WI38 (cell line): Measurements from ENCODE around the gene CLSTN1.
"Not testable (repeated sequence)": the region's sequence is repeated elsewhere in the genome, so short reads cannot be mapped to it uniquely, and the experiment has no call there.

ENCODE experiments used
- H3K4me3 ChIP-seq: 2 replicates; pipeline ENCODE4 v1.5.1; 2011; ENCODE audit warnings: low read depth, mild to moderate bottlenecking, control low read depth, low read length
- TF ChIP-seq, protein P1 (sequence below): IDR thresholded peaks from 2 replicates; pipeline ENCODE4 v1.5.1; 2012; ENCODE audit warnings: low read depth, mild to moderate bottlenecking, control low read depth, low read length

The CLSTN1 gene

DNA sequence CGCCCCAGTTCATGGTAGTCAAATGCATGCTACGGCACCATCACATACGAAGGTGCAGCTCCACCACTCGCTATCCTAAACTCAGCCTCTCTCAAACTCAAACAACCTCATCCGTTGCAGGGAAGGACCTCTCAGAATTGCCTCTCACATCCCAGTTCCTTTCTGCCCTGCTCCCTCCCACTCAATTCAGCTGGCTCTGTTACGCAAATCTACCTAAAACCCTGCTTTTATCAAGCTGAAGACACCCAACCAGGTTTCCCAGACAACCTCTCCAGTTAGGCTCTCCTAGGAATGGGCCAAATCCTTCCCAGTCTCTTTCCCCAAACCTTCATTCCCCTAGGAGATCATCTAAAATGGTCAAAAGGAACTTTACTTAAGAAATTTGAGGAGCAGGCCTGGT lies 62.9 kb downstream of the CLSTN1 start:
- TF ChIP-seq, protein P1, sequence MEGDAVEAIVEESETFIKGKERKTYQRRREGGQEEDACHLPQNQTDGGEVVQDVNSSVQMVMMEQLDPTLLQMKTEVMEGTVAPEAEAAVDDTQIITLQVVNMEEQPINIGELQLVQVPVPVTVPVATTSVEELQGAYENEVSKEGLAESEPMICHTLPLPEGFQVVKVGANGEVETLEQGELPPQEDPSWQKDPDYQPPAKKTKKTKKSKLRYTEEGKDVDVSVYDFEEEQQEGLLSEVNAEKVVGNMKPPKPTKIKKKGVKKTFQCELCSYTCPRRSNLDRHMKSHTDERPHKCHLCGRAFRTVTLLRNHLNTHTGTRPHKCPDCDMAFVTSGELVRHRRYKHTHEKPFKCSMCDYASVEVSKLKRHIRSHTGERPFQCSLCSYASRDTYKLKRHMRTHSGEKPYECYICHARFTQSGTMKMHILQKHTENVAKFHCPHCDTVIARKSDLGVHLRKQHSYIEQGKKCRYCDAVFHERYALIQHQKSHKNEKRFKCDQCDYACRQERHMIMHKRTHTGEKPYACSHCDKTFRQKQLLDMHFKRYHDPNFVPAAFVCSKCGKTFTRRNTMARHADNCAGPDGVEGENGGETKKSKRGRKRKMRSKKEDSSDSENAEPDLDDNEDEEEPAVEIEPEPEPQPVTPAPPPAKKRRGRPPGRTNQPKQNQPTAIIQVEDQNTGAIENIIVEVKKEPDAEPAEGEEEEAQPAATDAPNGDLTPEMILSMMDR: no peak
- no peak overlapping the region for H3K4me3 ChIP-seq

DNA sequence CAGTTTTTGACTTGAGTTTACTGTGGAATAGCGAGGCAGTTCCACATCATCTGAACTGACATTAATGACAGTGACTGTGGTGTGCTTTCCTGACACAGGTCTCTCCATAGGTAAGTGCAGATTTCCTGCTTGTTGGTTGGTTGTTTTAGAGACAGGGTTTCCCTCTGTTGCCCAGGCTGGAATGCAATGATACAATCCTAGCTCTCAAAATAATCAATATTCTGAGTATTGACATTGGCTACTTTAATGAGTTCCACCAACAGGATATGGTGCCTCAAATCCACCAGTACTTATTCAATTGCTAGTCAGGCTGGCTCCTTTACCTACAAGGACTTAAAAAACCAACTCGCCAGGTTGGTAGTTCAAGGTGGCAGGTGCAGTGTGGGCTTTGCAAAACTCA lies 63.8 kb downstream of the CLSTN1 start:
- TF ChIP-seq, protein P1: no peak
- no peak overlapping the region for H3K4me3 ChIP-seq

DNA sequence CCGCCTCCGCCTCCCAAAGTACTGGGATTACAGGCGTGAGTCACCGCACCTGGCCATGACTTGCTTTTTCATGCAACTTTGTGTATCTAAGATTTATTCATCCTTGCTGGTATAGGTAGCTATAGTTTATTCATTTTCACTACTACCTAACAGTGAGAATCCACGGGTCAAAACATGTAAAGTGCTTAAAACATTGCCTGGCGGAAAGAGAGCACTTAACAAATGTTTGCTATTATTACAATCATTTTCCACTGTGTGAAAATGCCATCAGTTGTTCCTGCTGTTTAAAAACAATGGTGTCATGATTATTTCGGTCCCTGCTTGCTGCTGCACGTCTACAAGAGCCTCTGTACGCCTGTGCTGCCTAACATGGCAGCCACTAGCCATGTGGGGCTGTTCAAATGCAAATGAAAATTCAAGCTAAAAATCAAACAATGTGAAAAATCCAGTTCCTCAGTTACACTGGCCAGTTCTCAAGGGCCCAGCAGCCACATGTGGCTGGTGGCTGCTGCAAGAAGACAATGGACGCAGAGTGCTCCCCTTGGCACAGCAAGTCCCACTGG lies 65.1 kb downstream of the CLSTN1 start:
- H3K4me3 ChIP-seq: no peak overlapping the region
- TF ChIP-seq, protein P1: no peak

DNA sequence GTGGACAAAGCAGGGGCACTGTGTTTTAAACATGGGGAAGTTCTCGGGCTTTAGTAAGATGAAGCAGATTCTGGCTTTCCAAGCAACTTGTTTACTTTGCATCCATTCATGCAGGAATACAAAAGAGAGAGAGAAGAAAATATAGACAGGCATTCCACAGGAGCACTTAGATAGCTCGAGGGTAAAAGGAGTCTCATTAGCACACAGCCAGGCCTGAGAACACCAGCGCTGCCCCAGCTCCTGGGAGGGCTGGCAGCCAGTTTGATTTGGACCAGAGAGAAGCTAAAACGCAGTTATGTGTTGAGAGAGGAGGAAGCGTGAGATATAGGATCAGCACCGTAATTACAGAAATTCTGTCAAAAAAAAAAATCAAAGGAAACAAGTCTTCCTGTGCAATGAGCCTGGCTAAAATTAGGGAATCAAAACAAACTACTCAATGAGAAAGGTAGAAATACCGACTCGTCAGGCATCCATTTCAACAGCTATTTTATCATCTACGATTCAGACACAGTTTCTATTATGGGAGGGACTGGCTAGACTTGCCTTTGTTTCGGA lies 68.2 kb downstream of the CLSTN1 start:
- H3K4me3 ChIP-seq: no peak overlapping the region
- TF ChIP-seq, protein P1: no peak

DNA sequence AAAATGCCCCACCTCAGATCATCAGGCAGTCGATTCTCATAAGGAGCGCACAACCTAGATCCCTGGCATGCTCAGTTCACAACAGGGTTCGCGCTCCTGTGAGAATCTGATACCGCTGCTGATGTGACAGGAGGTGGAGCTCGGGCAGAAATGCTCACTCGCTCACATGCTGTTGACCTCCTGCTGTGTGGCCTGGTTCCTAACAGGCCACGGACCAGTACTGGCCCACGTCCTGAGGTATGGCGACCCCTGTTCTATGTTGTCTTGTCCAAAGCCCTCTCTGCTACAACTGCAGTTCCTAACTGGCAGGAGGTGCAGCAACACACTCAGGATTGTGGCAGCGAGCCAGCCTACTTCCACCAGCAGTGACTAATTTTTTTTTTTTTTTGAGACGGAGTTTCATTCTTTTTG lies 70.6 kb downstream of the CLSTN1 start:
- TF ChIP-seq, protein P1: no peak
- H3K4me3 ChIP-seq: no peak overlapping the region

DNA sequence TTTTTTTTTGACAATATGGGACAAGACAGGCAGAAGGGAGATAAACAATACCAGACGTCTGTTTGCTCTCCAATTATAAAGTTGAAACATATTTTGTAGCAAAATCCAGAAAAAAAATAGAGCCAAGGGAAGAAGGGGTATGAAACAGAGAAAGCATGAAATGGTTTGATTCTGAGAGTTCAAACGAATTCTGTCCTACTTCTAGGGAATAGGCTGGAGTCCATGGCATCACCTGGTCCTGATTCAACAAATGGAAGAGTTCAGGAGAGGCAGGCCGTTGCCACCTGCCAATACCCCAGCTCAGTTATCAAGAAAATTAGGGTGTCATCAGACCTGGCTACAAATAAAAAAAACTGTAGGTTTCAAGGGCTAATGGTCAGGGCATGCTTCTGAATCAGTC lies 71.8 kb downstream of the CLSTN1 start:
- no peak overlapping the region for H3K4me3 ChIP-seq
- TF ChIP-seq, protein P1: no peak

DNA sequence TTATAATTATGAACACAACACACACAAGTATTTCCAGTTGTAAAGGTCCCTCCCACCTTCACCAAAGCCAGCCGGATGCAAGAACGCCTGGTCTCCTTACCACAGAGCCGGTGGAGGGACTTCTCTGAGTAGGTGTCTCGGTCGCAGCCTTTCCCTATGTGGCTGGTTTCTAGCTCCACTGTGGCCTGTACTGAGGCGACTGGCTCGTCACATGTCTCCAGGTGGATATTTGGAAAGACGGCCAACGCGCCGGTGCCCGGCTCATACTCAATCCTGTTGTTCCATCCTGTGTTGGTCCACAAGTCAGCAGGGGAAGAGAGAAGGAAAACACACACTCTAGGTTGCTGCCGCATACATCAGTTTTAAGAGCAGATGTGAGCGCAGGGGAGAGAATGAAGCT lies 74.4 kb downstream of the CLSTN1 start:
- TF ChIP-seq, protein P1: no peak

DNA sequence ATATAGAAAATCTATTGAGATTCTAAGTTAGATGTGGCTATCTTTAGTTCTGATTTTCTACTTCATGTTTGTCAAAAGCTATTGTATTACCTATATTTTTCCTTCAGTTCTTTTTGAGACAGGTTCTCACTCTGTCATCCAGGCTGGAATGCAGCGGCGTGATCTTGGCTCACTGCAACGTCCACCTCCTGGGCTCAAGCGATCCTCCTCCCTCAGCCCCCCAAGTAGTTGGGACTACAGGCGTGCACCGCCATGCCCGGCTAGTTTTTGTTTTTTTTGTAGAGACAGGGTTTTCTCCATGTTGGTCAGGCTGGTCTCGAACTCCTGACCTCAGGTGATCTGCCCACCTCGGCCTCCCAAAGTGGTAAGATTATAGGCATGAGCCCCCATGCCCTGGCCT lies 75.4 kb downstream of the CLSTN1 start:
- not testable (repeated sequence) for H3K4me3 ChIP-seq

More for the DNA sequence above, 74.4 kb downstream of the CLSTN1 start:
- no peak overlapping the region for H3K4me3 ChIP-seq
